NCI-H1694 (cell line): ENCODE measurements around the gene HIVEP3.

Source experiments
- DNase-seq: peaks from one replicate; lab custom pipeline; 2025; lab: John Stamatoyannopoulos, UW

Gene HIVEP3

DNA sequence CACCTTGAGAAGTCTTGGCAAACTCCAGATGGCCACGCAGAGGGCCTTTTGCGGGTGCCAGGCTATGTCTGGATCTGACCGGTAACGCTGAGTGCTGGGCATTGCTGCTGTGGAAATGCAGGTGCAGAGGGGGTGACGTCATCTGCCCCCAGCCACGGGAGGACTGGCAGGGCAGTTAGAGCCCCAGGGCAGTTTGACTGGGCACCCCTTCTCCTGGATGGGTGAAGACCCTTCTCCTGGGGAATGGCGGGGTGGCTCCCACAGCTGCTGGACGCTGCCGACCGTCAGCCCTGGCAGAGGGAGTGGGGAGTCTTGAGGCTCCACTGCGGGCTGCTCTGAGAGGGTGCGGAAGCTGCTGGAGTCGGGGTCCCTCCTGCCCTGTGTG is 421.7 kb downstream of the HIVEP3 start:
- no peak for DNase-seq

DNA sequence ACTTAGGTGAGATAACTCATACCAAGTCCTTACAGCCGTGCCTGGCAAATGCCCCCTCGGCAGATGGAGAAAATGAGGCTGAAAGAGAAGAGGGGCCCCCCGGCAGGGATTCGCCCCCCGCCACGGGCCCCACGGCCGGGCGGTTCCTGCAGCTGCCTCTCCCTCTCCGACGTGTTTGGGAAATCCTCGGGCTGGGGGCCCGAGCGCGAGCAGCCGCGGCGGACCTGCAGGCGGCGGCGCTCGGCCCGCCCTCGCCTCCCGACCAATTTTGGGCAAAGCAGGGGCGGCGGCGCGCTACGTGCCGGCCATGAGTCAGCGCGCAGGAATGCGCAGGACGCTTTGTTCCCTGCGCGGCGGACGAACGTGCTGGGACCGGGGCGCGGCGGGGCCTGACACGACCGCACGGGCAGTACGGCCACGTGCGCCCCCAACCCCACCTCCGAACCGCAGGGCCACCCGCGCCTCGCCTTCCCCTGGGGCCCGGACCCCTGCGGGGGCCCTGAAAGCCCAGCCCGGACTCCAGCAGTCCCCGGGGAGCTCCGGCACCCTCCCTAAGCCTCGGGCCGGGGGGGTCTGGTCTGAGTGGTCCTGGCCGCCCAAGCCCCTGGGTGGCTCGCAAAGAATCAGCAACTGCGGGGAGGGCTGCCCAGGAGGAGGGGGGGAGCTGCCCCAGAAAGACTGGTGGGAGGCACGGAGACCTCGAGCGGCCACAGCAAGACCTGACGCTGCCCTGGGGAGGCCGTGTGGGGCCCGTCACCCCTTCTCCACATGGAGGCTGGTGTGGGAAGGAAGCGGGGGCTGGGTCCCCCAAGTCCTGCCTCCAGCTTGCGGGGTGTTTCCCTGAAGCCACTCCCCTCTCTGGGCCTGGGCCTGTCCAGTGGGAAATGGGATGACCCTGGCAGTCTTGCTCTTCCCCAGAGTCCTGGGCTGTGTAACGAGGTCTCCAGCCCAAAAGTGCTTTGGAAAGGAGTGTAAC is 422.4 kb downstream of the HIVEP3 start:
- DNase-seq: no peak

DNA sequence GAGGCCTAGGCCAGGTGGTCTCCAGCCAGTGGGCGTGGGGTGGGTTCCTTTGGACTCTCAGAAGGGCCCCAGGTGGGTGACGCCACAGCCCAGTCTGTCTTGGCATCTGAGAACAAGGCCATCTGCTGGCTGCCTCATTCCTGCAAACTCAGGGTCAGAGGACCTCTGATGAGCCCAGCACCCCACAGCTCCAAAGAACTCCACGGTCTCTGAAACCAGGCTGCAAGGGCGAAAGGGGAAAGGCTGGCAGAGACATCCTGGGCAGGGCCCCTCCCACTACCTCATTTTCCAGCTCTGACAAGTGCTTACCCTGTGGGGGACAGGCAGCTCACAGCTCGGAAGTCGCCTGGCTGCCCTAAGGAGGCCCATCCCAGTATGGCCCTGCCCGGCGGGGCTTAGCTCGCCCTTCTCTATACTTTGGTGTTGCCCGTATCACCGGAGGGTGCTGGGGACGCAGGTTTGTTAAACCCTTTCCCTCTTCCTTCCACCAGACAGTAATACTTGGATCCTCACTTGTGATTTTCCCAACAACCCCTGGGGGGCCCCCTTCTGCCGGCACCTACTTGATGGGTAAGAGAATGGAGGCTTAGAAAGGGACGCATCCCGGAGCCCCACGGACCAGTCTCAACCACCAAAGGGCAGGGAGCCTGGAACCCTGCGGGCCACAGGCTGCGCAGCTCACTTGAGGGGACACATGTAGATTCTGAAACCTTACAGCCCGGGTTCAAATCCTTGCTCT is 423.3 kb downstream of the HIVEP3 start:
- no peak for DNase-seq

DNA sequence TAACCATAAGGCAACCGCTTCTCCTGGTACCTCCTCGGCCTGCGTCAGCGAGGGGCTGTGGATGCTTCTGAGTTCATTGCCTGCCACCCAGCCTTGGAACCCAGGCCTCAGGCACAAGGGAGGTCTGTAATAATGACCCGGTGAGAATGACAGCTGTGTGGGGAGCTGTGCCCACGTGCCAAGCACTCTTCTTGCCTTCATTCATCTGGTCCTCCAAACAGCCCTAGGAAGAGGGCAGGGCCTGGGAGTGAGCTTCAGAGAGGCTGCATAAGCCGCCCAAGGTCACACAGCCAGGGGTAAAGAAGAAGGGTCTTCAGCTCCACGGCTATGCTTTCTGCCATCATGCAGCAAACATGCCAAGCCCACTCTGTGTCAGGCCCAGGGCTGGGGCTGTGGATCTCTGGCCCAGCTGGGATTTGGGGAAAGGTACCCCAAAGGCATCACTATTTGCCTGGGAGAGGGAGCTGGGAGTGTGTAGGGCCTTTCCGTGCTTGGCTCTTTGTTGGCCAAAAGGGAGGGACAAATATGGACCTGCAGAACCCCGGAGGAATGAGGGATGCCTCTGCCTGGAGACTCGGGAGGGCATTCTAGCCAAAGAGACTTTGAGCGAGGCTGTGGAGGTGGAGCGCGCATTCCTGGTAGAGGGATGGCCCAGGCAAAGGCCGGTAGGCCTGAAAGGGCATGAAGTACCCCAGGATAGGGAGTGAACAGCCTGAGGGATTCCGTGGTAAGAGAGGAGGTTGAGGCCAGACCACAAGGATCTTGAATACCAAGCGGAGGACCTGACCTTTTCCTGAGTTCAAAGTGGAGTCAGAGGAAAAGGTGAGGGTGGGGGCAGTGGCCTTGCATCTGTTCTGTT is 424.1 kb downstream of the HIVEP3 start:
- no peak for DNase-seq

DNA sequence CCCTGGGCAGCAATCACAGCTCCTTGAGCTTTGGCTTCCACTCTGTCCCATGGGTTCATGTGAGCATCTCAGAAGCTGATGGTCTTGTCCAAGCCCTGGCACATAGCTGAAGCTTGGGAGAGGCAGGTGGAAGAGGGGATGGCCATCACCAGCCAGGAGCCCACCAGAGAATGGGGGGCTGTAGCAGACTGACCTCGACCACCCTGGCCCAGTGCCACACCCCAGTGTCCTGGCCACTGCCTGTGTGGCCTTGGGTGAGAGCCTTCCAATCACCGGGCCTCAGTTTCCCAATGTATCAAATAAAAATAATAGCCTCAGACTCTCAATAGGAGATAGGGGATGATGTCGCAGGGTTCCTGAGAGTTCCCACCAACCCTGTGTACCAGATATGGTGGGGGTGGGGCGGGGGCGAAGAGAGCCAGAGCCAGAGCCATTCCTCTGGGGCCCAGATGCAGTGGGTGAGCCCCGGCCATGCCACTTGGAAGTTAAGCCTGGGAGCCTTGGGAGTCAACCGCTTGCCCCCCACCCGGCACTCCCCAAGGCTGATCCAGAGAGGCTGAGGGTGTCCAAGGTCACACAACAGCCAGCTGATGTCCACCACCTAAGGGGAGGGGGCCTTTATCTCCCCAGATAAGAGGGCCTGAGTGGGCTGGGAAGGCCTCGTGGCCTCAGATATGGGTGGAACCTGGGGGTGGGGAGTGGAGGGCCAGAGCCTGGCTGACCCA is 424.9 kb downstream of the HIVEP3 start:
- DNase-seq: no peak

DNA sequence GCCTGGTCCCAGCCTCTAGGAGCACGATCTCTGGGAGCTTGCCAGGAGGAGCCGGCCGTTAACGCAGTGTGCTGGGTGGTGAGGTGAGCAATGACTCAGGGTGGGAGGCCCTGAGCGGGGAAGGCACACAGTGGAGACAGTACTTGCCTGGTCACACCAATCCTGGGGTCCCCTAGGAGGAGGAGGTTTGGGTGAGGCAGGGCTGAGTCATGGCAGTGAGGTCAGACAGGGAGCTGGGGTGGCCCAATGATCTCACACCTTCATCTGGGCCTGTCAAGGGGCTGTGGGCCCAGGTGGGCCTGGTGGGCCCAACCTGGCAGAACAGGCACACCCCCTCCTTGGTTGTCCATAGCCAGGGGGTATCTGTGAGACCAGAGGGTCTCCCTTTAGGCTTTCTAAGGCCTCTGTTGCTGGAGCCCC is 425.6 kb downstream of the HIVEP3 start:
- DNase-seq: no peak

DNA sequence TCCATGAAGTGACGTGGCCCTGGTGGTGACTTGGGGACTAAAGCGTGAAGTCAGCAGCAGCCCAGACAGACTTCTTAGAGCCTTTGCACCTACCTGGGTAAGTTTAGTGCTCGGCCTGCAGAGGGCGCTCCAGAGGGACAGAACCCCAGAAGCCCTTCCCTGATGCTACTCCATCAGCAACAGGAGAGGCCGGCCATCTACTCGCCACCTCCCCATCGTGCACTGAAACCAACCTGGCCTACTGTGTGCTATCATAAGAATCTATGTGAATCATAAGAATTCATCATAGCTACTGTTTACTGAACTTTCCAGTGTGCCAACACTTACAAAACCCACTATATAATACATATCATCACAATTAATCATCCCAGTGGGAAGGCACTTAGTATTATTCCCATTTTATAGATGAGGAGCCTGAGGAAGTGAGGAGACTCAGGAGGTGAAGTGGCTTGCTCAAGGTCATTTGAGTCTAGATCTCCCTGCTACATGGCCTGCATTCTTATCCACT is 426.3 kb downstream of the HIVEP3 start:
- no peak for DNase-seq

DNA sequence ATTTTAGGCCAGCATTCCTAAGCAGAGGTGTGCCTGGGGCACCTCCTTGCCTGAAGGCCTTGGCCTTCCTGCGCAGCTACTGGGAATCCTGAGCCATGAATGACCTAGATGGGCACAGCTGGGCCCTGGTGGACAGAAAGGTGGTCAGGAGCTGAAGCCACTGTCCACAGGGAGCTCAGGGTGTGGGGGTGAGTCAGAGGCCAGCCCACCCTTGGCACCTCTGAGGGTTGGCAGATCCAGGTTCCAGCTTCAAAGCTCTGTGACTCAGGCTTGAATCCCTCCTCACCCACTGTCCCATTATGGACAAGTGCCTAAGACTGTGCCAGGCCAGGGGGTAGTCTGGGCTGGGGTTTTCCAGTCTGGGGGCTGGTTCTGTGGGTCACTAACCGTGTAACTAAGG is 427.8 kb downstream of the HIVEP3 start:
- DNase-seq: no peak

DNA sequence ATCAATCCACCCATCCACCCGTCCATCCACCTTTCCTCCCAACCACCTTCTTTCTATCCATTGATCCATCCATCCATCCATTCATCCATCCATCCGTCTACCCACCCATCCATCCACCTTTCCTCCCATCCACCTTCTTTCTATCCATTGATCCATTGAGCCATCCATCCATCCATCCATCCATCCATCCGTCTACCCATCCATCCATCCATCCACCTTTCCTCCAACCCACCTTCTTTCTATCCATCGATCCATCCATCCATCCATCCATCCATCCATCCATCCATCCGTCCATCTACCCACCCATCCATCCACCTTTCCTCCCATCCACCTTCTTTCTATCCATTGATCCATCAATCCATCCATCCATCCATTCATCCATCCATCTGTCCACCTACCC is 429.2 kb downstream of the HIVEP3 start:
- no peak for DNase-seq

DNA sequence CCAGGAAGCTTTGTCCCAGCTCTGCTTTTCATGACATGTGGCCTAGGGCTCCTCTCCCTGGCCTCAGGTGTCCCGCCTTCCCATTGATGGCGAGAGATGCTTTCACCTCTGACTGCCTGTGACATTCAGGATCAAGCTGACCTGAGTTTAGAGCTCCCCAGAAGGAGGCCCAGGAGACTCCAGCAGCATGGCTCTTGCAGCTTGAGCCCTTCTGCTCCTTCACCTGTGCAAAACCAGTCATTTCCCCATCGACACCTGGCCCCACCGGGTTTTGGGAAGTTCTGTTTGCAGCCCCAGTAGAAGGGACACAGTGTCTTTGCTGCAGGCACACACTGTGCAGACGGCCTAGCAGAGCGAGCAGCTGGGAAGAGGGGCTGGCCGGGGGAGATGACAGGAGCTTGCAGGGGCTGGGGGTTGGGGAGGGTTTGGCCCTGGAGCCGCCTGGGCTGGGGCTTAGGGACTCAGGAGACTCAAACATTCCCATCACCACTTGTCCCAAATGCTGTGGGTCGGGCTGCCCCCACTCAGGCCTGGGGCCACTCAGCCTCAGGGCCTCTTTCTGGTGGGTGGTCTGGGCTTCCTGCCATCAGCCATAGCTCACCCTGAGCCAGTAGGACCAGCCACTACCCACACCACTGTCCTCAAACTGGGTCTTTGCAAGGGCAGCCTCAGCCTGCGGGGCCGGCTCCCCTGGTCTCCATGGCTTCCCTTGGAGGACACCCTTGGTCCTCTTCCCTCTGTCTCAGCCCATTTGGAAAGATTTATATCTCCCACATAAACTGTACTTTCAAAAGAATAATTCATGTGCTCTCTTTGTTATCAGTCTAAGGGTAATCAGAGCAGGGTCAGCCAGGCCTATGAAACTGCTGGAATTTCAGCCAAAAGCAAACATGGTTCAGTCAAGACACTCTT is 430.4 kb downstream of the HIVEP3 start:
- DNase-seq: no peak

DNA sequence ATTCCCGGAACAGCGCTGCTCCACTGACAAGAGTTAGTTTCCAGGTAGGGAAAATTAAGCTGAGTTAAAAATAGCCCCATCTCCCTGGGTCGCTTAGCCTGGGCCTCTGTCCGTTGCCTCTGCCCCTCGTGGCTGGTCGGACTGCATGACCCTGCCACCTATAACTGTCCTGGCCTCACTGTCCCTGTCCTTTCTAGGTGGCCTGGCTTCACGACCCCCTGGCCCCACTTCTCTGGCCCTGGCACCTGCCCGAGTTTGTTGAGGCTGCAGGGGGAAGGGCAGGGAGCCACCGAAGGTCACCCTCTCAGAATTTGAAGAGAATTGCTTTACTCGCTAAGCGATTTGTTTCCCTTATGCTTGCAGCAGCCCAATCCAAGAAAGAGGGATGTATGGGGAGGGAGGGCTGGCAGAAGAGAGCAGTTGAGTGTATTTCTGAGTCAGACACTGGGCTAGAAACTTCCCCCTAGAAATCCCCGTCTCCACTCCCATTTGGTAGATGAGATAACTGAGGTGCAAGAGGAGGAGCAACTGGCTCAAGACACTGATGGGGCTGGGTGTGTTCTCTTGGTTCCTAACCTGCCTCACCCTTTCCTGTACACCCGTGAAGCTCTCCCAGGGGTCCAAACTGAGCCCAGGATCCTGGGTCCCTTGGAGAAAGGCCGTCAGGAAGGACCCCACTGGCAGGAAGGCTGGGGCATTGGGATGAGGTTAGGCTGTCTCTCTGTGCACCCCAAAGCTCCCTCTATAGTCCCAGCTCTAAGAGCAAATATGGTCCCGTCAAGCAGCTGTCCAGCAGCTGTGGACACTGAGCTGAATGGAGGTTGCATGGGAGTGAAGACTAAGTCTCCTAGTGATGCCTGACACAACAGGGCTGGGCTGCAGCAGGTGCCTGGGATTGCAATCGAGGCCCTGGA is 431.3 kb downstream of the HIVEP3 start:
- DNase-seq: no peak

DNA sequence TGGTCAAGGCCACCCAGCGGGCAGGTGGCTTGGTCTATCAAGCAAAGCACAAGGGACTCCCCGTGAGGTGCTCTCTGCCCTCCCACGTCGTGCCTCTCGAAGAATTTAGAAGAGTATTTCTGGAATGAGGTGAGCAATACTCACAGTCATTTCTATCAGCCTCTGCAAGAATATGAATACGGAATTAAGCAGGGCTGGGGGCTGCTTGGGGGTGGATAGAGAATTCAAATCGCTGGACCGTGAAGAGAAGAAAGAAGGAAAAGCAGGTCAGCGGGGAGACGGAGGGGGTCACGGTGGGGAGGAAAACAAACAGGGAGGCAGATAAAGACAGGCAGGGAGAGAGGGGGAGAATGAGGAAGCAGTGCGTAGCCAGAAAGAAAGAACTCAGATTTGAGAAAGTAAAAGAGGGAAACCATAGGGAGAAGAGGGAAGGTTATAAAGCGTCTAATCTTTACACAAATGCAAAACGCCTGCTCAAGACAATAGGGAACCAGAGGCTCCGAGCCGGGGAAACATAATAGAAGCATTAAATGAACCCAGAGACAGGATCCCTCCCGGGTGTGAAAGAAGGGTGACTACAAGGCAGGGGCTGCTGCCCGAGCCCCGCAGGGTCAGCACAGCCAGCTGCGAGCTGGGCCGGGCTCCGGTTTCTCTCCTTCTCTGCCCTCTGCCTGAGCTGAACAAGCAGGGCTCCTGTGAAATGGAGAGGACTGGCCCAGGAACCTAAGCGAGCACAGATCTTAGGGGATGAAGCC is 432.2 kb downstream of the HIVEP3 start:
- no peak for DNase-seq

DNA sequence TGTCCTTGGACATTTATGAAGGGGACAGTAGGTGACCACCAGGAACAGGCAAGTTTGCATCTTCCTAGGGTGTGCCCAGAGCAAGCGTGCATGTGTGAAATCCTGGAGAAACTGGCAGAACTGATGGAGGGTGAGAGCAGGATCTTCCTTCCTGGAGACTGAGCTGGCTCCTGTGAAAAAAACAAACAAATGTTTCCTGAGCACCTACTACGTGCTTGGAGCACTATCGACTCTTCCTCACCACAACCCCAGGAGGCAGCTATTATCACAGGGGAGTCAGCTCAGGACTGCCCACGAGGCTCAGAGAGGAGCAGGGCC is 432.7 kb downstream of the HIVEP3 start:
- DNase-seq: no peak

DNA sequence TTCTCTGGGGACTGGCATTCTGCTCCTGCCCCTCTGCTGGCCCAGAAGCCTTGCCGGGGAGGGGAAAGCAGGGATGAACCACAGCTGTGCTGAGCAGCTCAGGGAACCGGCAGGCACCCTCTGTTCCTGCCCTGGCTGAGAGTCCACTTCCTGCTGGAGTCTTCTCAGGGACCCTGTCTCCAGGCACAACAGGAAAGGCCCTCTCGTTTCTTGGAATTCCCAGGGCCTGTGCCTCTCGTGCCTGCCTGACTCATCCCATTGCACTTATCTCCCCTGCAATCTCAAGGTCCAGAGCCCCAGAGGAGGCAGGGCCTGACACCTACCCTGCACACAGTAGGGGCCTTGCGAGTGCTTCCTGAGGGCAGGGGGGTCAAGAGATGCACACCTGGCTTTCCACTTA is 433.1 kb downstream of the HIVEP3 start:
- DNase-seq: no peak

DNA sequence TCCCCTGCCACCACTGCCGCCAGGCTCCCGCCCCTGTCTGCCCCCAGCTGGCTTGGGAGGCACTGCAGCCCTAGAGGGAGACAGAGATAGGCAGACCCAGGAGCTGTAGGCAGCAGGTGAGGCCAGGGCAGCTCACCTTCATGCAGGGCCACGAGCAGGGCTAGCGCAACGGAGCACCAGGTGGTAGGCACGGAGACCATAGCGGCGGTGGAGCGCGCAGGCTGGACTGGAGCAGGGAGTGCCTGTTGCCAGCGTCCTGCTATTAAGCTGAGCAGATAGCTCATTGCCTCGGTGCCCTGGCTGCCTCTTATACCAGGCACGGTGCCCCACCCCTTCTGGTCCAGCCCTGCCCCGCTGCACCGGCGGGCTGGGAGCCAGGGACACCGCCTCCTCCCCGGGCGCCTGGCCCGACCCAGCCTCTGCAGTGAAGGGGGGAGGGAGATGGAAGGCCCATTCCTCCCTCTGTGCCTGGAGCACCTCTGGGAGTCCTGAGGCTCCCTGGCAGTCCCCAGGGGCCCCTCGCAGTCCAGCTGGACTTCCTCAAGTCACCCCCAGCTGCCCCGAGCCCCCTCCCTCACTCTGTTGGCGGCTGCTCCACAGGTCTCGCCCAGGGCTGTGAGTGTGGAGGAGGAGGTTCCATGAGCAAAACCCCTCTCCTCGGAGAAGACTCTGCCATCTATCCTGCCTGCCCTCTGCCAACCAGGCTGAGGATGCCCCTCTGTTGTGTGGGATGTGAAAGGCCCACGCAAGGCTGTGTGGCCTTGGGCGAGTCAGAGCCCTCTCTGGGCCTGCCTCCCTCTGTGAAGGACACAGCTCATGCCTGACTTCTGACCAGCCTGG is 434.1 kb downstream of the HIVEP3 start, which contains the start of gene EDN2:
EDN2 (minus strand) TSS at position 282 of the 840 bp plus-strand sequence; CDS start at position 200, 82 bp downstream.
- DNase-seq: peak; percentile 15

DNA sequence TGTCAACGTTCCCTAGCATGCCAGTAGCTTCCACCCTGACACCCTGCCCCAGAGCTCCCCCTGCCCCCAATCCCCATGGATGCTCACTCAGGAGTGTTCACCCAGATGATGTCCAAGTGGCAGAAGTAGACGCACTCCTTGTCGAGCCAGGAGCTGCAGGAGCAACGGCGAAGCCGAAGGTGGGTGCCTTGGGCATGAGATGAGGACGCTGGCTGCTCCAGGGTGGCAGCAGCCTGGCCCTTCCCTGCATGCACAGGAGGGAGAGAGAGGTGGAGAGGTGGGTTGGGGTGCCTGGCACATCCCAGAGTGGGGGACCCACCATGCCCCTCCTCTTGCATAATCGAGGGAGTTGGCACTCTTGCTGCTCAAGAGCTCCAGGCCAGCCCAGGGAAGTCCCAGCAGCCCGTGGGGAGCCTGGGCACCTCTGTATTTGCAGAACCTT is 434.7 kb downstream of the HIVEP3 start:
- DNase-seq: no peak
